Uterus (tissue), 4 donors: ENCODE data around the gene DMRT3. TPM values are rescaled to one million over a fixed set of nuclear protein-coding genes. Genes with fewer than 3 reads are reported as not detected.

Source experiments
- DNase-seq, 2 donors: peaks; one replicate each; pipeline ENCODE4 v3.0.0-alpha.2; 2019 to 2020
- H3K27ac ChIP-seq, 2 donors: fragments of 200-600 bp; sonication (generic); 1 replicate in 1 of 2; 2 replicates in 1 of 2; pipeline ENCODE4 v1.5.1; 2016 to 2018
- H3K27me3 ChIP-seq, 2 donors: fragments of 200-600 bp; sonication (generic); one replicate each; pipeline ENCODE4 v1.5.1; 2018 to 2019; ENCODE audit warnings: control low read depth in 1 of 2
- H3K36me3 ChIP-seq, 2 donors: fragments of 200-600 bp; sonication (generic); one replicate each; pipeline ENCODE4 v1.5.1; 2019; ENCODE audit warnings: control low read depth in 1 of 2
- H3K4me1 ChIP-seq, 2 donors: fragments of 200-600 bp; sonication (generic); one replicate each; pipeline ENCODE4 v1.5.1; 2018 to 2019; ENCODE audit warnings: control low read depth in 1 of 2
- H3K4me3 ChIP-seq, 2 donors: fragments of 200-600 bp; sonication (generic); 1 replicate in 1 of 2; 2 replicates in 1 of 2; pipeline ENCODE4 v1.5.1; 2018 to 2019; ENCODE audit warnings: mild to moderate bottlenecking in 1 of 2
- H3K9me3 ChIP-seq, 2 donors: fragments of 200-600 bp; sonication (generic); one replicate each; pipeline ENCODE4 v1.5.1; 2019; ENCODE audit warnings: control low read depth in 1 of 2
- POLR2A ChIP-seq, 2 donors: fragments of 450-650 bp; IDR thresholded peaks; one replicate each; pipeline ENCODE4 v1.6.1; 2016; ENCODE audit warnings: antibody characterized with exemption in 2 of 2, mild to moderate bottlenecking in 1 of 2, moderate library complexity in 1 of 2
- intact Hi-C: fragments of 100-400 bp; cut with DNase I; formaldehyde crosslinking; loops from one replicate; pipeline ENCODE4 v1.15.1; 2023; ENCODE audit warnings: low total_unique reads
- total RNA-seq, 4 donors: library from RNA; depleted of rRNA in 3 of 4; stranded (reverse); fragments of >200 nt in 3 of 4; gene quantifications; one replicate each; pipeline versions ENCODE4 v1.1.0 to v1.2.4, GENCODE V29; 2014 to 2023
- TF ChIP-seq, protein P1 (sequence below), 4 experiments: fragments of 200-600 bp in 2 of 4; fragments of 450-650 bp in 2 of 4; sonication (generic) in 2 of 4; IDR thresholded peaks; one replicate each; pipeline ENCODE4 v1.5.1; 2016 to 2019; ENCODE audit warnings: antibody characterized with exemption in 4 of 4, mild to moderate bottlenecking in 2 of 4, moderate library complexity in 1 of 4
- donor health status: DM: yes; HTN: yes; CAD: no.

The DMRT3 gene
- total RNA-seq, 4 donors from 2014 or later, result under 0.01 to 9.1 (median 0.18) TPM; not detected in 1

DNA sequence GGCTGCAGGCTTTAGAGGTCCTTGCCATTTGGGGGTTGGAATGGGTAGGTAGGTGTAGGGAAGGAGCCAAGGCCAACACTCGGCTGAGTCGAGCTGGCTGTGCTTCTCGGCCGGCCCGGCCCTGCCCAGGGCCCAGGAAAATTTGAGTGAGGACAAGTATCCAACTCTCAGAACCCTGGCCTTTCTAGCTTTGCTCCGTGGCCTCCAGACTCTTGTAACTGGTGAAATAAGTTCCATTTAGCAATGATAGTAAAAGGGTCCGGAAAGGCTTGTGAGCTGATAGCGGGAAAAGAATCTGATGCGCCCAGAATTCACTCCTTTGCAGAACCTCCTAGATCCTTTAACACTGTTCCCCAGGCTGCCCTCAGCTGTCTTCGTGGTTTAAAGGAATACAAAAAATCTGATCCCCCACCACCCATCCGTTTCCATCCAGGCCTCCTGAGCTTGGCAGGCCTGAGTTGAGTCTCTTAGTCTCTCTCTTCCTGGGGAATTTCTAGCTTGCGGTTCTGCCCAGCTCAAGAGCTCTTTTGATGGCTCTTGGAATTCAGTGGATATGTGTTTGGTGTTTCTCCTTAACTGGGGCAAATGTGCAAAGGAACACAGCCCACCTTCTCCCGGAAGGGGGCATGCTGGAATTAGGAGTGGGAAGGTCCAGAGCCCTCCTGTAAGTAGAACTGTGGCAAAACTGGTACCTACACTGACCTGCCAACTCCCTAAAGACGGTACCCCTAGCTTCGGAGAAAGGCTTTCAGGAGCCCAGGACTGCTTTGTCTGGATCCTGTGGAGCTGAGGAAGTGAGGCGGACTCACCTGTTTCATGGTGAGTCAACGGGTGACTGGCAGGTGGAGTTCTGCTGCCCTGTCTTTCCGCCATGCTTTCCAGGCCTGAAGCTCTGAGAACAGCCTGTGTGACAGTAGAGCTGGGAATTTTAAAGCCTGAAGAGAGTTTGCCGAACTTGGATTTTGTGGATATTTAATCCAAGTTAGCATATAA lies 1.7 kb downstream of the DMRT3 start:
- intact Hi-C loops, result no loop called here
- no peaks in the 10 kb centered on the region for H3K9me3 ChIP-seq
- H3K27ac ChIP-seq, result no peak overlapping the region
- peaks cover 0 to 6% of the 10 kb centered on the region in 2 donors for H3K4me1 ChIP-seq
- H3K36me3 ChIP-seq, result no peaks in the 10 kb centered on the region
- no peak for TF ChIP-seq POLR2A (IDR thresholded peaks at IDR 0.05)
- TF ChIP-seq, protein P1, sequence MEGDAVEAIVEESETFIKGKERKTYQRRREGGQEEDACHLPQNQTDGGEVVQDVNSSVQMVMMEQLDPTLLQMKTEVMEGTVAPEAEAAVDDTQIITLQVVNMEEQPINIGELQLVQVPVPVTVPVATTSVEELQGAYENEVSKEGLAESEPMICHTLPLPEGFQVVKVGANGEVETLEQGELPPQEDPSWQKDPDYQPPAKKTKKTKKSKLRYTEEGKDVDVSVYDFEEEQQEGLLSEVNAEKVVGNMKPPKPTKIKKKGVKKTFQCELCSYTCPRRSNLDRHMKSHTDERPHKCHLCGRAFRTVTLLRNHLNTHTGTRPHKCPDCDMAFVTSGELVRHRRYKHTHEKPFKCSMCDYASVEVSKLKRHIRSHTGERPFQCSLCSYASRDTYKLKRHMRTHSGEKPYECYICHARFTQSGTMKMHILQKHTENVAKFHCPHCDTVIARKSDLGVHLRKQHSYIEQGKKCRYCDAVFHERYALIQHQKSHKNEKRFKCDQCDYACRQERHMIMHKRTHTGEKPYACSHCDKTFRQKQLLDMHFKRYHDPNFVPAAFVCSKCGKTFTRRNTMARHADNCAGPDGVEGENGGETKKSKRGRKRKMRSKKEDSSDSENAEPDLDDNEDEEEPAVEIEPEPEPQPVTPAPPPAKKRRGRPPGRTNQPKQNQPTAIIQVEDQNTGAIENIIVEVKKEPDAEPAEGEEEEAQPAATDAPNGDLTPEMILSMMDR (IDR thresholded peaks at IDR 0.05), result no peak
- no peak overlapping the region for H3K4me3 ChIP-seq
- no peak for DNase-seq
- peaks cover 11 to 78% of the 10 kb centered on the region in 2 donors for H3K27me3 ChIP-seq

DNA sequence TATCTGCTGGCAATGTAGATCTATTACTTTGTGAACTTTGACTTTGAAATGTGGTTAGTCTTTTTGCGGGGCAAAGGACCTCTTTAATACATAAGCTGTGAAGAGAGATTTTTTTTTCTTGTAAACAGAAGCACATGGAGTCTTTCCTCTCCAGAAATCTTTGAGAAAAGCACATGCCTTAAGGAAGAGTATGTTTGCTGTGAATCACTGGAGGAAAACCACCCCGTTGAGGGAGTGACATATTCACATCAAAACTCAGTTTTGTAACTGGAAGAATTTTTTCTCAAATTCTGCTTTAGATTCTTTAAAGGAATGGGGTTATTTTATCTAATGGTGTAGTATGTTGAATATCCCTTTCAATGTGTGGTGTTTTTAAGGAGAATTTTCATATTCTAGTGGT lies 3.5 kb downstream of the DMRT3 start:
- Histone ChIP-seq H3K4me1 (peaks cover 0 to 6% of the 10 kb centered on the region in 2 donors), H3K27me3 (peaks cover 11 to 77% of the 10 kb centered on the region in 2 donors), H3K27ac (no peak overlapping the region), H3K9me3 (no peaks in the 10 kb centered on the region), H3K36me3 (no peaks in the 10 kb centered on the region), H3K4me3 (no peak overlapping the region)
- intact Hi-C loops, result no loop called here
- DNase-seq, result no peak
- TF ChIP-seq, protein P1 (IDR thresholded peaks at IDR 0.05), result no peak
- no peak for TF ChIP-seq POLR2A (IDR thresholded peaks at IDR 0.05)

DNA sequence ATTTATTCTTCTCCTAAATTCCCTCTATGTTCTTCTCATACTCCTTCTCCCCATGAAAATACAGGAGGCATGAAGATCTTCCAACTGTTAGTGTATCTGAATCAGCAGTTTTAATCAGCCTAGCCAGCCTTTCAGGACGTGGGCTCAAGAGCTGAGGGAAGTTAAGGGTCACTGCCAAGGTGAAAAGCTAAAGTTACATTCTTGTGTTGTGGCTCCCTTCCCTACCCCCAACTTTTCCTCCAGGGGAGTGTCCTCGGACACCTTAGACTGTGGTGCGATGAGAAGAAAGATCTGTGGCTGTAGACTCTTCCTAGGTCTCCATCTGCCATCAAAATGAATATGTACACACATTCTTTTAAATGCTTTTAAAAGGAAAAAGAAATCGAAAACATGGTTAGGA lies 4.2 kb downstream of the DMRT3 start:
- intact Hi-C loops, result no loop called here
- Histone ChIP-seq H3K4me3 (no peak overlapping the region), H3K4me1 (peaks cover 0 to 6% of the 10 kb centered on the region in 2 donors), H3K27me3 (peaks cover 11 to 71% of the 10 kb centered on the region in 2 donors), H3K27ac (no peak overlapping the region), H3K9me3 (no peaks in the 10 kb centered on the region), H3K36me3 (no peaks in the 10 kb centered on the region)
- TF ChIP-seq, protein P1 (IDR thresholded peaks at IDR 0.05), result no peak
- no peak for TF ChIP-seq POLR2A (IDR thresholded peaks at IDR 0.05)
- DNase-seq, result no peak

DNA sequence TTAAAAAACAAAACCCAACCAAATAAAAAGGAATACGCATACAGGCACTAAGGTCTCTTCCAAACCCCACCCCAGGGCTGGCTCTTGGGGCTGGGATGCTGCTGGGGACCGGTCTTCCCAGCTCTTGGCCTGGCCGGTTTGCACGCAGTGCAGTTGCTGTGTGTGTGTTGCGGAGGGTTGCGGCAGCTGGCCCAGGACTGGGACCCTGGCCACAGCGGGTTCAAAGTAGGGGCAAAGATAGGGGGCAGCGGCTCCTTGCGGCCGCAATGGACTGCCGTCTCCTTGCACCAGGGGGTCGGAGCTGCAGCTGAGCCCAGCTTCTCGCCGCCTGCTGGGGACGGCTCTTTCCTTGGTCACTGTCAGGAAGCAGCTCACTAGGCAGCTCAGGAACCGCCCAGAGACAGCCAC lies 5.0 kb downstream of the DMRT3 start:
- intact Hi-C loops, result no loop called here
- H3K4me3 ChIP-seq, result no peak overlapping the region
- no peak overlapping the region for H3K27ac ChIP-seq
- H3K4me1 ChIP-seq, result peaks cover 0 to 5% of the 10 kb centered on the region in 2 donors
- no peak for TF ChIP-seq POLR2A (IDR thresholded peaks at IDR 0.05)
- TF ChIP-seq, protein P1 (IDR thresholded peaks at IDR 0.05), result no peak
- peaks cover 5 to 62% of the 10 kb centered on the region in 2 donors for H3K27me3 ChIP-seq
- no peaks in the 10 kb centered on the region for H3K9me3 ChIP-seq
- DNase-seq, result no peak
- no peaks in the 10 kb centered on the region for H3K36me3 ChIP-seq
